Chondrocyte (in vitro differentiated cells): ENCODE results near the gene JPH2. TPM values are rescaled to one million over a fixed set of nuclear protein-coding genes. Genes with fewer than 3 reads are reported as not detected.
A peak's percentile ranks its signal among the peaks of the same experiment; 100 is the strongest.

Experiments
- DNase-seq: peaks from one replicate; pipeline ENCODE4 v3.0.0; 2021; ENCODE audit warnings: mixed read lengths, low spot score
- H3K27ac Mint-ChIP-seq: one replicate; pipeline ENCODE4 v1.8.0; 2021; ENCODE audit warnings: mild to moderate bottlenecking, moderate library complexity, mixed read lengths; ENCODE audit not compliant: unreplicated experiment
- H3K27me3 Mint-ChIP-seq: 2 replicates; pipeline ENCODE4 v1.8.0; 2021; ENCODE audit warnings: low read depth, mixed read lengths
- H3K36me3 Mint-ChIP-seq: 2 replicates; pipeline ENCODE4 v1.8.0; 2021; ENCODE audit warnings: low read depth, mixed read lengths
- H3K4me1 Mint-ChIP-seq: 2 replicates; pipeline ENCODE4 v1.8.0; 2021; ENCODE audit warnings: low read depth, mild to moderate bottlenecking, mixed read lengths
- H3K4me3 Mint-ChIP-seq: one replicate; pipeline ENCODE4 v1.8.0; 2021; ENCODE audit warnings: mild to moderate bottlenecking, moderate library complexity, mixed read lengths; ENCODE audit not compliant: unreplicated experiment
- H3K9me3 Mint-ChIP-seq: 2 replicates; pipeline ENCODE4 v1.8.0; 2021; ENCODE audit warnings: low read depth, mixed read lengths
- total RNA-seq: library from RNA; stranded (reverse); gene quantifications from 3 replicates; pipeline ENCODE4 v1.2.1, GENCODE V29; 2021
- TF ChIP-seq, protein P1 (sequence below): fragments of 200-600 bp; sonication (generic); IDR thresholded peaks from 2 replicates; pipeline ENCODE4 v1.5.0; 2021; ENCODE audit warnings: antibody characterized with exemption, mild to moderate bottlenecking, moderate library complexity

JPH2 gene
- total RNA-seq, 1 donor from 2014 or later: 75.9 TPM

DNA sequence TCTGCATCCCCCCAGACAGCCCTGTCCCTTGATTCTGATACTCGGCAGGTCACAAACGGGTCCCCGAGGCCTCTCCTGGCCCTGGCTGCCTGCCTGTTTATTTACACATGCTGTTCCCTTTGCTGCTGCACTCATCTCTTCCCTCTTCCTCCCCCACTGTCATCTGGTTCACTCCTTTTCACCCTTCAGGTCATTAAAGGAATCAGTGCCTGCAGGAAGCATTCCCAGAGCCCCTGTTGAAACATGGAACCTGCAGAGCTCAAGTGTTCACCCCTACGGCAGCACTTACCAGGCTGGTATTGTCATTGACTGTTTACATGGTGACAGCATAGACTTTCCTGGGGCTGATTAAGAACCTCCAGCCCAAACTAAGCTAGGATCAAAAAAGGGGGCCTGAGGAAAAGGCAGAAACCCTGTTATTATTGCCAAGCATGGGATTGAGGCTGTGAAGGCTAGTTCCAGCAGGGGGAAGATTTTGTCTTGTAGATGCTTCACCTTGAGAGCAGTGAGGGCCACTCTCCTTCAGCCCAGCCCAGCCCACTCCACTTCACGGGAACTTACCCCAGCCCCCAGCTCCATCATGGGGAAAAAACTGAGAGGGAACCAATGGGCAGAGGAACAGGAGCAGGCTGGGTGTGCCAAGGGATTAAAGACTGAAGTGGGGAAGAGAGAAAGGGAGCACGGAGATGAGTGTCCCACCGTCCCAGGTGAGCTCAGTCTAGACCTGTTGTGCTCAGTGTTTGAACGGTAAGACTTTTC lies 73.2 kb downstream of the JPH2 start:
- Mint-ChIP-seq H3K9me3 (no peaks in the 10 kb centered on the region), H3K36me3 (peaks cover 35% of the 10 kb centered on the region), H3K4me3 (no peak overlapping the region), H3K27me3 (no peaks in the 10 kb centered on the region), H3K4me1 (peaks cover 41% of the 10 kb centered on the region), H3K27ac (peak overlapping the region; percentile 32)
- no peak for DNase-seq
- TF ChIP-seq, protein P1, sequence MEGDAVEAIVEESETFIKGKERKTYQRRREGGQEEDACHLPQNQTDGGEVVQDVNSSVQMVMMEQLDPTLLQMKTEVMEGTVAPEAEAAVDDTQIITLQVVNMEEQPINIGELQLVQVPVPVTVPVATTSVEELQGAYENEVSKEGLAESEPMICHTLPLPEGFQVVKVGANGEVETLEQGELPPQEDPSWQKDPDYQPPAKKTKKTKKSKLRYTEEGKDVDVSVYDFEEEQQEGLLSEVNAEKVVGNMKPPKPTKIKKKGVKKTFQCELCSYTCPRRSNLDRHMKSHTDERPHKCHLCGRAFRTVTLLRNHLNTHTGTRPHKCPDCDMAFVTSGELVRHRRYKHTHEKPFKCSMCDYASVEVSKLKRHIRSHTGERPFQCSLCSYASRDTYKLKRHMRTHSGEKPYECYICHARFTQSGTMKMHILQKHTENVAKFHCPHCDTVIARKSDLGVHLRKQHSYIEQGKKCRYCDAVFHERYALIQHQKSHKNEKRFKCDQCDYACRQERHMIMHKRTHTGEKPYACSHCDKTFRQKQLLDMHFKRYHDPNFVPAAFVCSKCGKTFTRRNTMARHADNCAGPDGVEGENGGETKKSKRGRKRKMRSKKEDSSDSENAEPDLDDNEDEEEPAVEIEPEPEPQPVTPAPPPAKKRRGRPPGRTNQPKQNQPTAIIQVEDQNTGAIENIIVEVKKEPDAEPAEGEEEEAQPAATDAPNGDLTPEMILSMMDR: no peak

DNA sequence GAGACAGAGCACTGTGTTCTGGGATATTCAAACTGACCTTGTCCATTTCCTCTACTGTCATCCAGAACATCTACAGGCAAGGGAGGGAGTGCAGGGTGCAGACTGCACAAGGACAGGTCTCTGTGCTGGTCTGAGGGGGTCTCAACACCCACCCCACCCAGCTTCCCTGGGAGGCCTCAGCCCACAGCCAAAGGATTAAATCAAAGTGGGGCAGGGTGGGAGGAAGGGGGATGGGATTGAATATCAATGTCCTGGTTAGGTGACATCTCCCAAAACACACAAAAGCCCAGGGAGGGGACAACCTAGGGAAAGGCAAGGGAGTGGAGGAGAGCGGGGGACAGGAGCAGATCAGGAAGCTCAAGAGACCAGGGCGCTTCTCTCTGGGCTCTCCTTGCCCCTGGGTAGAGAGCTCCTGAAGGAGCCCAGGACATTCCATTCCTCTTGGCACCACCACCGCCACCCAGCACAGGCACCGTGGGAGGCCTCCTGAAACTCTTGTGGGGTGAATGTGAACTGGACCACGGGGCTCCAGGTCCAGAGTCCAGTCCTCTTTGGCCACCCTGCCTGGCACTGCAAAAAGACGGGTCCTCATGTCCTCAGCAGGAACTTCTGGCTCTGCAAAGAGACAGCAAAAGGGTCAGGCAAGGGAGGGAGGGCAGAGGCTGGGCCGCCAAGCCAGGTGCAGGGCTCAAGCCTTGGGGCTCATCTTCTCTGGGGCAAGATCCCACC lies 73.9 kb downstream of the JPH2 start:
- TF ChIP-seq, protein P1: no peak
- Mint-ChIP-seq H3K36me3 (peaks cover 36% of the 10 kb centered on the region), H3K9me3 (no peaks in the 10 kb centered on the region), H3K4me3 (no peak overlapping the region), H3K4me1 (peaks cover 41% of the 10 kb centered on the region), H3K27me3 (no peaks in the 10 kb centered on the region), H3K27ac (peak overlapping the region; percentile 12)
- DNase-seq: no peak

DNA sequence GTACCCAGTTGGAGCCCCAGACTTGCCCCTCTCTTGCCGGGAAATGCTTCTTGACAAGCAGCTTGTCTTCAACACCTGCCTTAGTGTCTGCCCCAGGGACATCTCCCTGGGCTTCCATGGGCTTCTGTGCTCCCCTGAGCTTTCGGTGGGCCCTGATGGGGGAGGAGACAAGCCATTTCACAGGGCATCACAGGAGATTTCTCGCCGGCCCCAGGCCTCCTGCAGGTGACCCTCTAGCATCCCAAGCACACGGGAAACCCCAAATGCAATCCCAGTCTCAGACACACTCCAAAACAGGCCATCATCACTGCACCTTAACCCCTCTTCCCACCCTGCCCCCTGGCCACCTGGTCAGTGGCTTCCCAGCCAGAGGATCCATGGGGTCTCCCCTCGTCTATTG lies 74.5 kb downstream of the JPH2 start:
- Mint-ChIP-seq H3K27ac (peak overlapping the region; percentile 33), H3K9me3 (no peaks in the 10 kb centered on the region), H3K27me3 (no peaks in the 10 kb centered on the region), H3K36me3 (peaks cover 34% of the 10 kb centered on the region), H3K4me1 (peaks cover 41% of the 10 kb centered on the region), H3K4me3 (no peak overlapping the region)
- DNase-seq: no peak
- TF ChIP-seq, protein P1: no peak

DNA sequence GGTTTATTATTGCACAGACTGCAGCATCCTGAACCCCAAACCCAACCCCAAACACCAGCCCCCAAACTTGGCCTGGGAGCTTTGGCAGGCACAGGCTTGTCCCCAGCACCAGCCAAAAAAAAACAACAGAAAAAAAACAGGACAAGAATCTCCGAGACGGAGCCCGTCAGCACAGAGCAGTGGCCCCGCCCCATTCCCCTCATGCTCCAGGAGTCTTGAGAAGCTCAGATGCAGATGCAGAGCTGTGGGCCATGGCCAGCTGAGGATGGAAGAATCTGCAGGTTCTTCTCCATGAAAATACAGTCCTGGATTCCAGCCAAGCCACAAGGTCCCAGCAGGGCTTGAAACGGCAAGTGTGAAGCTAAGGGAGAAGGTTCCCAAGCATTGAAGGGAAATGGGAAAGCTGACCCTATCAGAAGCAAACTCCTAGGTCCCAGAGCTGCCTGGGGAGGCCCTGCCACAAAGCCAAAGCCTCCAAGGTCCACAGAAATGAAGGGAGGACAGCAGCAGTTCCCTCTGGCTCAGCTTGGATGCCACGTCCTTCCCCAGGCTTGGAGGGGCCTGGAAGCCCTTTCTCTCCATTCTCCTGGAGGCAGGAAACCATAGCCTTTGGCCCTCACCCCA lies 75.2 kb downstream of the JPH2 start:
- Mint-ChIP-seq H3K36me3 (peaks cover 34% of the 10 kb centered on the region), H3K4me1 (peaks cover 42% of the 10 kb centered on the region), H3K9me3 (no peaks in the 10 kb centered on the region), H3K27ac (peak overlapping the region; percentile 54), H3K27me3 (no peaks in the 10 kb centered on the region), H3K4me3 (no peak overlapping the region)
- no peak for DNase-seq
- TF ChIP-seq, protein P1: no peak

DNA sequence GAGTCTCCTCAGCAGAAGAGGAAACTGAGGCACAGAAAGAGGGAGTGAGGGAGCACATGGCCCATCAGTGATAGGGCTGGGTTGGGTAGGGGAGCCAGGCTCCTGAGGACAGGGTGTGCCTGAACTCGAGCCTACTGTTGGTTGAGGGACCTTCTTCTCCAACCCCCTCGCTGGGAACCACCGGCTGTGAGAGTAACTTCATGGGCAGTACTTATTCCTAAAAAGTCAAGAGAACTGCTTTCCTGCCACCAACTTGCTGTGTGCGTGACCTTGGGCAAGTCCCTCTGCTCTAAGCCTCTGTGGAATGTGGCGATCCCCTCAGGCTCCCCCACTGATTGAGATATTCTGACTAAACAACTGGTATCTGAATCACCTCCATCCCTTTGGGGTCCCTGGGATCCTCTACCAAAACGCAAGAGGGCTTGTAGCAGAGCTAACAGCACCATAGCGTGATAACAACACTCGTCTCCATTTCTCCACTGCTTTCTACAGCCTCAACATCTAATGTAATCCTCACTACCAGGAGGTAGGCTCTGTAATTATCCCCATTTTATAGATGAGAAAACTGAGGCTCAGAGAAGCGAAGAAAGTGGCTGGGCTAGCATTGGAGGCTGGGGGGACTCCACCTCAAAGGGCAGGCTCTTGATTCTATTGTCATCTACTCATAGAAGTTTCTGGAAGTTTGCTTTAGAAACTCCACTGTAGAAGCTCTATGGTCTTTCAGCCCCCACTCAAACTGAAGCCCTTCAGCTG lies 76.0 kb downstream of the JPH2 start:
- Mint-ChIP-seq H3K27me3 (no peaks in the 10 kb centered on the region), H3K9me3 (no peaks in the 10 kb centered on the region), H3K36me3 (peaks cover 28% of the 10 kb centered on the region), H3K4me1 (peaks cover 45% of the 10 kb centered on the region), H3K4me3 (no peak overlapping the region), H3K27ac (no peak overlapping the region)
- TF ChIP-seq, protein P1: no peak
- DNase-seq: no peak
